HepG2 (cell line): ENCODE measurements around the gene GRK5. TPM values are rescaled to one million over a fixed set of nuclear protein-coding genes. Genes with fewer than 3 reads are reported as not detected.

ENCODE experiments used
- FOXP1 ChIP-seq, 2 experiments: fragments of 450-650 bp in 1 of 2; IDR thresholded peaks; 2 replicates each; pipeline ENCODE4 v1.6.1; 2017 to 2018; ENCODE audit warnings: antibody characterized with exemption in 1 of 2
- GTF3A ChIP-seq: sonication (generic); formaldehyde crosslinking; conservative IDR thresholded peaks from 2 replicates; pipeline ENCODE4 v1.4.0; 2020; ENCODE audit warnings: mild to moderate bottlenecking, missing genetic modification reagents
- HIC2 ChIP-seq: sonication (generic); formaldehyde crosslinking; IDR thresholded peaks from 2 replicates; pipeline ENCODE4 v1.9.0; 2022; ENCODE audit warnings: low read depth, missing genetic modification reagents
- HOXA3 ChIP-seq: sonication (generic); formaldehyde crosslinking; IDR thresholded peaks from 2 replicates; pipeline ENCODE4 v1.5.0; 2020; ENCODE audit warnings: missing genetic modification reagents
- JUNB ChIP-seq: sonication (generic); formaldehyde crosslinking; IDR thresholded peaks from 2 replicates; pipeline ENCODE4 v1.8.0; 2022; ENCODE audit warnings: missing genetic modification reagents, mild to moderate bottlenecking, borderline replicate concordance
- KDM5B ChIP-seq: sonication (generic); formaldehyde crosslinking; IDR thresholded peaks from 2 replicates; pipeline ENCODE4 v1.4.0; 2020; ENCODE audit warnings: missing genetic modification reagents, mild to moderate bottlenecking, borderline replicate concordance
- MAFK ChIP-seq, 2 experiments: IDR thresholded peaks in 1 of 2; conservative IDR thresholded peaks in 1 of 2; 2 replicates each; pipeline ENCODE4 v1.6.1; 2011; ENCODE audit warnings: improper control_type of control experiment in 2 of 2, low read length in 2 of 2
- MAX ChIP-seq: IDR thresholded peaks from 2 replicates; pipeline ENCODE4 v1.6.1; 2012; ENCODE audit warnings: inconsistent platforms
- MEIS2 ChIP-seq: sonication (generic); formaldehyde crosslinking; IDR thresholded peaks from 2 replicates; pipeline ENCODE4 v1.9.0; 2021; ENCODE audit warnings: mild to moderate bottlenecking, missing genetic modification reagents
- PPARG ChIP-seq: conservative IDR thresholded peaks from 2 replicates; pipeline ENCODE4 v1.6.1; 2016; ENCODE audit warnings: missing biosample characterization, missing genetic modification reagents
- RBAK ChIP-seq: sonication (generic); formaldehyde crosslinking; IDR thresholded peaks from 2 replicates; pipeline ENCODE4 v1.5.1; 2020; ENCODE audit warnings: mild to moderate bottlenecking, missing genetic modification reagents
- STAT5B ChIP-seq: sonication (generic); formaldehyde crosslinking; IDR thresholded peaks from 2 replicates; pipeline ENCODE4 v1.4.0; 2020; ENCODE audit warnings: missing genetic modification reagents
- TFE3 ChIP-seq: IDR thresholded peaks from 2 replicates; pipeline ENCODE4 v1.6.1; 2016
- ZFX ChIP-seq: sonication (generic); formaldehyde crosslinking; IDR thresholded peaks from 2 replicates; pipeline ENCODE4 v1.4.0; 2020; ENCODE audit warnings: mild to moderate bottlenecking, low read depth, missing genetic modification reagents, moderate library complexity
- ZNF17 ChIP-seq: sonication (generic); formaldehyde crosslinking; IDR thresholded peaks from 2 replicates; pipeline ENCODE4 v1.5.0; 2020; ENCODE audit warnings: mild to moderate bottlenecking, missing genetic modification reagents
- ZNF234 ChIP-seq: sonication (generic); formaldehyde crosslinking; conservative IDR thresholded peaks from 2 replicates; pipeline ENCODE4 v1.5.1; 2020; ENCODE audit warnings: mild to moderate bottlenecking, missing genetic modification reagents
- ZNF235 ChIP-seq: sonication (generic); formaldehyde crosslinking; IDR thresholded peaks from 2 replicates; pipeline ENCODE4 v1.8.1; 2023; ENCODE audit warnings: mild to moderate bottlenecking, missing genetic modification reagents, borderline replicate concordance
- ZNF253 ChIP-seq: sonication (generic); formaldehyde crosslinking; IDR thresholded peaks from 2 replicates; pipeline ENCODE4 v1.8.0; 2022; ENCODE audit warnings: mild to moderate bottlenecking, missing genetic modification reagents, borderline replicate concordance
- ZNF589 ChIP-seq: sonication (generic); formaldehyde crosslinking; conservative IDR thresholded peaks from 2 replicates; pipeline ENCODE4 v1.8.0; 2022; ENCODE audit warnings: mild to moderate bottlenecking, moderate library complexity, missing genetic modification reagents
- ZNF724P ChIP-seq: sonication (generic); formaldehyde crosslinking; IDR thresholded peaks from 2 replicates; pipeline ENCODE4 v1.8.0; 2022; ENCODE audit warnings: missing genetic modification reagents, borderline replicate concordance
- ZNF772 ChIP-seq: sonication (generic); formaldehyde crosslinking; IDR thresholded peaks from 2 replicates; pipeline ENCODE4 v1.5.0; 2020; ENCODE audit warnings: mild to moderate bottlenecking, missing genetic modification reagents
- ZNF788 ChIP-seq: sonication (generic); formaldehyde crosslinking; IDR thresholded peaks from 2 replicates; pipeline ENCODE4 v1.5.0; 2020; ENCODE audit warnings: mild to moderate bottlenecking, missing genetic modification reagents, borderline replicate concordance
- ZUFSP ChIP-seq: sonication (generic); formaldehyde crosslinking; IDR thresholded peaks from 2 replicates; pipeline ENCODE4 v1.9.0; 2021; ENCODE audit warnings: missing genetic modification reagents, mild to moderate bottlenecking, borderline replicate concordance
- polyA plus RNA-seq, 8 experiments: library from polyadenylated mRNA; depleted of rRNA in 3 of 8; stranded (reverse) in 7 of 8; unstranded in 1 of 8; fragments of >200 nt; fragmentation: Illumina TruSeq in 4 of 8; extraction: Trizol in 4 of 8; gene quantifications; 2 replicates each; pipeline versions ENCODE4 v1.2.1 to v1.2.3, GENCODE V29; 2011 to 2016; ENCODE audit warnings: low read depth in 4 of 8, missing spikeins in 1 of 8, mixed read lengths in 1 of 8; ENCODE audit not compliant: insufficient read depth in 1 of 8
- total RNA-seq, 5 experiments: library from RNA; depleted of rRNA; stranded (reverse); fragments of >200 nt; fragmentation: Illumina TruSeq; extraction: Trizol; gene quantifications; 2 replicates each; pipeline ENCODE4 v1.2.3, GENCODE V29; 2016; ENCODE audit warnings: low read depth in 1 of 5
- TF ChIP-seq, protein P1 (sequence below): sonication (generic); formaldehyde crosslinking; IDR thresholded peaks from 2 replicates; pipeline ENCODE4 v1.5.0; 2020; ENCODE audit warnings: mild to moderate bottlenecking, missing genetic modification reagents

GRK5 gene
- total and polyA plus RNA-seq, 2 of the 13 experiments (the other 11 are each of a cell fraction or from before 2014, with no cell fraction given): 10.4 to 12.6 TPM

- TF ChIP-seq TFE3 (CRISPR knock-in tag) (no peak), RBAK (no peak), ZNF234 (CRISPR knock-in tag) (no peak), ZNF17 (no peak), HIC2 (no peak), KDM5B (CRISPR knock-in tag) (no peak), STAT5B (no peak), MEIS2 (CRISPR knock-in tag) (no peak), ZNF724P (no peak), MAFK (conservative IDR thresholded peaks at IDR 0.05 in 1 of 2, IDR thresholded peaks at IDR 0.05 in 1 of 2; ENCODE audit: low read length in 2 of 2) (no peak), ZNF788 (CRISPR knock-in tag) (no peak), ZNF235 (CRISPR knock-in tag) (no peak), HOXA3 (CRISPR knock-in tag) (no peak), ZNF589 (CRISPR knock-in tag) (no peak), ZNF253 (CRISPR knock-in tag) (no peak), FOXP1 (IDR thresholded peaks at IDR 0.05) (no peak), FOXP1 (CRISPR knock-in tag; IDR thresholded peaks at IDR 0.05) (peak; percentile 12; the same call in 1 of the 2 replicates), MAX (no peak), ZUFSP (no peak), ZFX (CRISPR knock-in tag) (no peak), PPARG (CRISPR knock-in tag) (peak; percentile 50), ZNF772 (CRISPR knock-in tag) (no peak), JUNB (CRISPR knock-in tag) (no peak), GTF3A (CRISPR knock-in tag) (no peak)
- TF ChIP-seq, protein P1, sequence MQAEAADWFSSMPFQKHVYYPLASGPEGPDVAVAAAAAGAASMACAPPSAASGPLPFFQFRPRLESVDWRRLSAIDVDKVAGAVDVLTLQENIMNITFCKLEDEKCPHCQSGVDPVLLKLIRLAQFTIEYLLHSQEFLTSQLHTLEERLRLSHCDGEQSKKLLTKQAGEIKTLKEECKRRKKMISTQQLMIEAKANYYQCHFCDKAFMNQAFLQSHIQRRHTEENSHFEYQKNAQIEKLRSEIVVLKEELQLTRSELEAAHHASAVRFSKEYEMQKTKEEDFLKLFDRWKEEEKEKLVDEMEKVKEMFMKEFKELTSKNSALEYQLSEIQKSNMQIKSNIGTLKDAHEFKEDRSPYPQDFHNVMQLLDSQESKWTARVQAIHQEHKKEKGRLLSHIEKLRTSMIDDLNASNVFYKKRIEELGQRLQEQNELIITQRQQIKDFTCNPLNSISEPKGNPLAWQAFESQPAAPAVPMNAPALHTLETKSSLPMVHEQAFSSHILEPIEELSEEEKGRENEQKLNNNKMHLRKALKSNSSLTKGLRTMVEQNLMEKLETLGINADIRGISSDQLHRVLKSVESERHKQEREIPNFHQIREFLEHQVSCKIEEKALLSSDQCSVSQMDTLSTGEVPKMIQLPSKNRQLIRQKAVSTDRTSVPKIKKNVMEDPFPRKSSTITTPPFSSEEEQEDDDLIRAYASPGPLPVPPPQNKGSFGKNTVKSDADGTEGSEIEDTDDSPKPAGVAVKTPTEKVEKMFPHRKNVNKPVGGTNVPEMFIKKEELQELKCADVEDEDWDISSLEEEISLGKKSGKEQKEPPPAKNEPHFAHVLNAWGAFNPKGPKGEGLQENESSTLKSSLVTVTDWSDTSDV: no peak
Measured at GRCh38 chr10:119203006-119203405, 4.4 kb upstream of the GRK5 start (continued).
